ENCODE data around the gene KRTAP10-10. TPM values are rescaled to one million over a fixed set of nuclear protein-coding genes. Genes with fewer than 3 reads are reported as not detected.
"Not testable (repeated sequence)": the region's sequence is repeated elsewhere in the genome, so short reads cannot be mapped to it uniquely, and the experiment has no call there.

The KRTAP10-10 gene
- total RNA-seq, 2 donors from 2014 or later = not detected

- intact Hi-C loops (cut with DNase I) = no loop called here
- DNase-seq (ENCODE audit: low spot score) = no peak
These were observed 7.7 kb downstream of the KRTAP10-10 start for GRCh38 chr21:44644878-44645277.

- DNase-seq (ENCODE audit: low spot score); intact Hi-C loops (cut with DNase I): not testable (repeated sequence)
These were observed 9.4 kb downstream of the KRTAP10-10 start, which contains the start of gene KRTAP10-11 for GRCh38 chr21:44646366-44647221. TSS of gene KRTAP10-11 (plus strand) at chr21:44646414. CDS start at chr21:44646459, 45 bp downstream.

GRCh38 chr21:44647222-44647552 lies 10.0 kb downstream of the KRTAP10-10 start:
- intact Hi-C loops (cut with DNase I) = no loop called here
- no peak for DNase-seq (ENCODE audit: low spot score)

GRCh38 chr21:44648557-44649311 lies 11.6 kb downstream of the KRTAP10-10 start:
- intact Hi-C loops (cut with DNase I) = no loop called here
- no peak for DNase-seq (ENCODE audit: low spot score)

- DNase-seq (ENCODE audit: low spot score) = no peak
- intact Hi-C loops (cut with DNase I) = no loop called here
These were observed 12.5 kb downstream of the KRTAP10-10 start for GRCh38 chr21:44649521-44650100.

- intact Hi-C loops (cut with DNase I) = no loop called here
- no peak for DNase-seq (ENCODE audit: low spot score)
These were observed 13.3 kb downstream of the KRTAP10-10 start for GRCh38 chr21:44650265-44650972.

- intact Hi-C loops (cut with DNase I) = no loop called here
- DNase-seq (ENCODE audit: low spot score) = no peak
These were observed 14.0 kb downstream of the KRTAP10-10 start for GRCh38 chr21:44650973-44651675.

- no peak for DNase-seq (ENCODE audit: low spot score)
- intact Hi-C loops (cut with DNase I) = no loop called here
These were observed 16.0 kb downstream of the KRTAP10-10 start for GRCh38 chr21:44653123-44653522.

- no peak for DNase-seq (ENCODE audit: low spot score)
- intact Hi-C loops (cut with DNase I) = no loop called here
These were observed 16.8 kb downstream of the KRTAP10-10 start for GRCh38 chr21:44653656-44654575.

GRCh38 chr21:44654576-44655175 lies 17.5 kb downstream of the KRTAP10-10 start, which contains the start of gene KRTAP12-4:
TSS of gene KRTAP12-4 (minus strand) at chr21:44654659. CDS start at chr21:44654614, 45 bp downstream.
- no peak for DNase-seq (ENCODE audit: low spot score)
- intact Hi-C loops (cut with DNase I) = no loop called here

- no peak for DNase-seq (ENCODE audit: low spot score)
- intact Hi-C loops (cut with DNase I) = no loop called here
These were observed 19.7 kb downstream of the KRTAP10-10 start for GRCh38 chr21:44656868-44657267.

GRCh38 chr21:44657635-44658540 lies 20.7 kb downstream of the KRTAP10-10 start, which contains the start of gene KRTAP12-3:
TSS of gene KRTAP12-3 (plus strand) at chr21:44657932. CDS start at chr21:44657980, 48 bp downstream.
- intact Hi-C loops (cut with DNase I) = no loop called here
- no peak for DNase-seq (ENCODE audit: low spot score)

- no peak for DNase-seq (ENCODE audit: low spot score)
- intact Hi-C loops (cut with DNase I) = no loop called here
These were observed 21.4 kb downstream of the KRTAP10-10 start for GRCh38 chr21:44658541-44658910.

- DNase-seq (ENCODE audit: low spot score) = no peak
- intact Hi-C loops (cut with DNase I) = no loop called here
These were observed 21.9 kb downstream of the KRTAP10-10 start for GRCh38 chr21:44658913-44659595.

GRCh38 chr21:44661567-44661966 lies 24.4 kb downstream of the KRTAP10-10 start:
- DNase-seq (ENCODE audit: low spot score); intact Hi-C loops (cut with DNase I): not testable (repeated sequence)

- no peak for DNase-seq (ENCODE audit: low spot score)
These were observed 27.5 kb downstream of the KRTAP10-10 start for GRCh38 chr21:44664691-44665090.

More at GRCh38 chr21:44664691-44665090, 27.5 kb downstream of the KRTAP10-10 start:
- intact Hi-C loops (cut with DNase I) = no loop called here
